Endothelial cell of umbilical vein (primary cell): ENCODE data around the gene RIMBP2.

Source experiments
- CTCF ChIP-seq, 2 donors: IDR thresholded peaks; 1 replicate in 1 of 2; 2 replicates in 1 of 2; pipeline ENCODE4 v1.5.1; 2011; ENCODE audit warnings: low read length in 2 of 2, mild to moderate bottlenecking in 2 of 2, moderate library complexity in 2 of 2, control low read depth in 1 of 2, inconsistent platforms in 1 of 2, low read depth in 1 of 2; ENCODE audit not compliant: insufficient read depth in 1 of 2; ENCODE audit errors: extremely low read depth in 1 of 2
- GATA2 ChIP-seq: IDR thresholded peaks from 2 replicates; pipeline ENCODE4 v1.7.0; 2011; ENCODE audit warnings: low read depth, mild to moderate bottlenecking, moderate library complexity, mixed read lengths, low read length; ENCODE audit not compliant: insufficient read length, insufficient read depth
- MAX ChIP-seq: IDR thresholded peaks from 2 replicates; pipeline ENCODE4 v1.6.1; 2011; ENCODE audit not compliant: insufficient read depth, insufficient read length
- POLR2AphosphoS5 ChIP-seq: IDR thresholded peaks from 2 replicates; pipeline ENCODE4 v1.6.1; 2012; ENCODE audit warnings: low read depth, mild to moderate bottlenecking, control low read depth, low read length, moderate library complexity; ENCODE audit not compliant: insufficient read depth

GRCh38 chr12:130481392-130481879 lies 234.7 kb downstream of the RIMBP2 start:
- TF ChIP-seq MAX (no peak), GATA2 (no peak), CTCF (IDR thresholded peaks at IDR 0.05; ENCODE audit: extremely low read depth in 1 of 2, insufficient read depth in 1 of 2, low read depth in 1 of 2, low read length in 2 of 2) (no peak), POLR2AphosphoS5 (no peak)
